ENCODE results near the gene GPATCH8.
"Not testable (repeated sequence)": the region's sequence is repeated elsewhere in the genome, so short reads cannot be mapped to it uniquely, and the experiment has no call there.

DNA sequence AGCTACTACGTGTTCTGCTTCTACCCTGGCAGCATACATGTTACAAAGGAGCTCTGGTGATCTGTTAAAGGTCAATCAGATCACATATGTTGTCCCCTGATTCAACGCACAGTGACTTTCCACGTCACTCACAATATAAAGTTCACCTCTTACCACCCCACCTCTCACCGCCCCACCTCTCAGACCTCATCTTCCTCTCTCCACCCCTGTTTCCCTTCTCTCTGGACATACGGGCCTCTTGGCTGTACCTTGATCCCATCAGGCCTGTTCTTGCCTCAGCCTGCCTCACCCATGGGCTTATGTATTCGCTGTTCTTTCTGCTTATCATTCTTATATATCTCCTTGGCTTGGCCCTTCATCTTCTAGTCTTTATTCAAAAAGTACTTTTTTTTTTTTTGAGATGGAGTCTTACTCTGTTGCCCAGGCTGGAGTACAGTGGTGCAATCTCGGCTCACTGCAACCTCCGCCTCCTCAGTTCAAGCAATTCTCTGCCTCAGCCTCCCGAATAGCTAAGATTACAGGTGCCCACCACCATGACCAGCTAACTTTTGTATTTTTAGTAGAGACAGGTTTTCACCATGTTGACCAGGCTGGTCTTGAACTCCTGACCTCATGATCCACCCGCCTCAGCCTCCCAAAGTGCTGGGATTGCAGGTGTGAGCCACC lies 3.9 kb upstream of the GPATCH8 start:
- TF ChIP-seq, protein P1, sequence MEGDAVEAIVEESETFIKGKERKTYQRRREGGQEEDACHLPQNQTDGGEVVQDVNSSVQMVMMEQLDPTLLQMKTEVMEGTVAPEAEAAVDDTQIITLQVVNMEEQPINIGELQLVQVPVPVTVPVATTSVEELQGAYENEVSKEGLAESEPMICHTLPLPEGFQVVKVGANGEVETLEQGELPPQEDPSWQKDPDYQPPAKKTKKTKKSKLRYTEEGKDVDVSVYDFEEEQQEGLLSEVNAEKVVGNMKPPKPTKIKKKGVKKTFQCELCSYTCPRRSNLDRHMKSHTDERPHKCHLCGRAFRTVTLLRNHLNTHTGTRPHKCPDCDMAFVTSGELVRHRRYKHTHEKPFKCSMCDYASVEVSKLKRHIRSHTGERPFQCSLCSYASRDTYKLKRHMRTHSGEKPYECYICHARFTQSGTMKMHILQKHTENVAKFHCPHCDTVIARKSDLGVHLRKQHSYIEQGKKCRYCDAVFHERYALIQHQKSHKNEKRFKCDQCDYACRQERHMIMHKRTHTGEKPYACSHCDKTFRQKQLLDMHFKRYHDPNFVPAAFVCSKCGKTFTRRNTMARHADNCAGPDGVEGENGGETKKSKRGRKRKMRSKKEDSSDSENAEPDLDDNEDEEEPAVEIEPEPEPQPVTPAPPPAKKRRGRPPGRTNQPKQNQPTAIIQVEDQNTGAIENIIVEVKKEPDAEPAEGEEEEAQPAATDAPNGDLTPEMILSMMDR (IDR thresholded peaks at IDR 0.05; ENCODE audit: extremely low read depth in 1 of 2, insufficient read depth in 1 of 2, low read depth in 1 of 2, low read length in 2 of 2) = not testable (repeated sequence)
- not testable (repeated sequence) for TF ChIP-seq MYC (IDR thresholded peaks at IDR 0.05; ENCODE audit: low read depth, low read length); POLR2AphosphoS5 (IDR thresholded peaks at IDR 0.05; ENCODE audit: insufficient read depth, low read depth, low read length)
- TF ChIP-seq, protein P2, sequence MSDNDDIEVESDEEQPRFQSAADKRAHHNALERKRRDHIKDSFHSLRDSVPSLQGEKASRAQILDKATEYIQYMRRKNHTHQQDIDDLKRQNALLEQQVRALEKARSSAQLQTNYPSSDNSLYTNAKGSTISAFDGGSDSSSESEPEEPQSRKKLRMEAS (IDR thresholded peaks at IDR 0.05; ENCODE audit: insufficient read depth, insufficient read length) = not testable (repeated sequence)

Measured in endothelial cell of umbilical vein (primary cell).